Gastroesophageal sphincter (tissue), 3 donors: ENCODE measurements around the gene PCTP.

Experiments used
- CTCF ChIP-seq, 4 experiments: fragments of 200-600 bp in 2 of 4; fragments of 450-650 bp in 2 of 4; sonication (generic) in 1 of 4; IDR thresholded peaks; one replicate each; pipeline ENCODE4 v1.5.1; 2017 to 2019; ENCODE audit warnings: antibody characterized with exemption in 4 of 4, mild to moderate bottlenecking in 2 of 4, moderate library complexity in 2 of 4
- EP300 ChIP-seq: sonication (generic); formaldehyde crosslinking; IDR thresholded peaks from one replicate; pipeline ENCODE4 v1.6.1; 2017; ENCODE audit warnings: antibody characterized with exemption, mild to moderate bottlenecking

GRCh38 chr17:55710829-55711496 lies 39.9 kb upstream of the PCTP start:
- TF ChIP-seq CTCF (IDR thresholded peaks at IDR 0.05) (no peak), EP300 (no peak)
